Brain pericyte (primary cell): ENCODE measurements around the gene HTR3E.
"Not testable (repeated sequence)": the region's sequence is repeated elsewhere in the genome, so short reads cannot be mapped to it uniquely, and the experiment has no call there.

Experiments
- DNase-seq: peaks from one replicate; pipeline ENCODE4 v3.0.0-alpha.2; 2012; ENCODE audit warnings: low read depth, low spot score

Gene HTR3E

GRCh38 chr3:184110316-184110725 is 13.5 kb downstream of the HTR3E start:
- DNase-seq: no peak

GRCh38 chr3:184116017-184116416 is 19.2 kb downstream of the HTR3E start:
- DNase-seq: no peak

GRCh38 chr3:184117636-184118035 is 20.8 kb downstream of the HTR3E start:
- no peak for DNase-seq

GRCh38 chr3:184121031-184121430 is 24.2 kb downstream of the HTR3E start:
- DNase-seq: not testable (repeated sequence)

GRCh38 chr3:184126006-184126405 is 29.1 kb downstream of the HTR3E start:
- no peak for DNase-seq

- no peak for DNase-seq
Measured at GRCh38 chr3:184129012-184129411, 32.1 kb downstream of the HTR3E start.

- no peak for DNase-seq
Measured at GRCh38 chr3:184132945-184133344, 36.1 kb downstream of the HTR3E start.

- no peak for DNase-seq
Measured at GRCh38 chr3:184133840-184134745, 37.2 kb downstream of the HTR3E start.

GRCh38 chr3:184134746-184135148 is 37.9 kb downstream of the HTR3E start:
- DNase-seq: no peak

- DNase-seq: peak; percentile 58
Measured at GRCh38 chr3:184135149-184135910, 38.5 kb downstream of the HTR3E start, which contains the start of gene EIF2B5. Gene EIF2B5 (plus strand): TSS chr3:184135358. CDS start chr3:184135386, 28 bp downstream.

GRCh38 chr3:184135911-184136260 is 39.0 kb downstream of the HTR3E start:
- no peak for DNase-seq

GRCh38 chr3:184140436-184140835 is 43.6 kb downstream of the HTR3E start:
- DNase-seq: no peak

GRCh38 chr3:184142199-184142598 is 45.3 kb downstream of the HTR3E start:
- DNase-seq: no peak

GRCh38 chr3:184143327-184143726 is 46.5 kb downstream of the HTR3E start:
- no peak for DNase-seq

- no peak for DNase-seq
Measured at GRCh38 chr3:184144505-184144904, 47.6 kb downstream of the HTR3E start.

GRCh38 chr3:184145111-184145524 is 48.3 kb downstream of the HTR3E start:
- DNase-seq: no peak

GRCh38 chr3:184145751-184146270 is 48.9 kb downstream of the HTR3E start:
- no peak for DNase-seq

- DNase-seq: no peak
Measured at GRCh38 chr3:184148076-184148475, 51.2 kb downstream of the HTR3E start.

- DNase-seq: no peak
Measured at GRCh38 chr3:184149123-184149522, 52.3 kb downstream of the HTR3E start.

- not testable (repeated sequence) for DNase-seq
Measured at GRCh38 chr3:184149770-184150169, 52.9 kb downstream of the HTR3E start.

GRCh38 chr3:184154885-184155643 is 58.2 kb downstream of the HTR3E start, which contains the start of gene DVL3:
Gene DVL3 (plus strand): TSS chr3:184155377. CDS start chr3:184155636, 259 bp downstream.
- no peak for DNase-seq
